Activated B cell treated with CpG ODN at 0.5 μM for 24 hours (primary cell): ENCODE results near the gene SLAMF6. TPM values are rescaled to one million over a fixed set of nuclear protein-coding genes. Genes with fewer than 3 reads are reported as not detected.

Experiments
- ATAC-seq: fragments of 200-7000 bp; cut with Tn5 transposase; one replicate; pipeline ENCODE4 v1.10.0; 2021; ENCODE audit warnings: low read depth, mild to moderate bottlenecking, moderate library complexity
- CTCF ChIA-PET: fragments of 350-600 bp; sonication (Branson Sonifier 250); formaldehyde crosslinking; loops from one replicate; lab custom pipeline; 2021; ENCODE audit warnings: antibody characterized with exemption; lab: Charles Lee
- POLR2A ChIA-PET: fragments of 350-600 bp; sonication (Branson Sonifier 250); formaldehyde crosslinking; loops from one replicate; lab custom pipeline; 2021; ENCODE audit warnings: antibody characterized with exemption; lab: Charles Lee
- DNase-seq: peaks from one replicate; pipeline ENCODE4 v3.0.0; 2022
- H3K27ac Mint-ChIP-seq: one replicate; pipeline ENCODE4 v1.8.0; 2020; ENCODE audit warnings: mixed read lengths
- H3K27me3 Mint-ChIP-seq: one replicate; pipeline ENCODE4 v1.8.0; 2021; ENCODE audit warnings: mixed read lengths
- H3K36me3 Mint-ChIP-seq: one replicate; pipeline ENCODE4 v1.8.0; 2021; ENCODE audit warnings: low read depth, mixed read lengths
- H3K4me1 Mint-ChIP-seq: one replicate; pipeline ENCODE4 v1.8.0; 2021; ENCODE audit warnings: mixed read lengths
- H3K4me3 Mint-ChIP-seq: one replicate; pipeline ENCODE4 v1.8.0; 2020; ENCODE audit warnings: mild to moderate bottlenecking, mixed read lengths
- H3K9me3 Mint-ChIP-seq: one replicate; pipeline ENCODE4 v1.8.0; 2020; ENCODE audit warnings: mixed read lengths
- intact Hi-C: fragments of 100-400 bp; cut with micrococcal nuclease; formaldehyde crosslinking; loops from one replicate; pipeline ENCODE4 v1.15.1; 2024
- total RNA-seq: library from RNA; stranded (reverse); gene quantifications from 2 replicates; pipeline ENCODE4 v1.2.3, GENCODE V29; 2022
- TF ChIP-seq, protein P1 (sequence below): fragments of 200-600 bp; IDR thresholded peaks from one replicate; pipeline ENCODE4 v1.8.0; 2022; ENCODE audit warnings: antibody characterized with exemption, mild to moderate bottlenecking

The SLAMF6 gene
- total RNA-seq, 1 donor from 2014 or later, result 31.2 TPM

DNA sequence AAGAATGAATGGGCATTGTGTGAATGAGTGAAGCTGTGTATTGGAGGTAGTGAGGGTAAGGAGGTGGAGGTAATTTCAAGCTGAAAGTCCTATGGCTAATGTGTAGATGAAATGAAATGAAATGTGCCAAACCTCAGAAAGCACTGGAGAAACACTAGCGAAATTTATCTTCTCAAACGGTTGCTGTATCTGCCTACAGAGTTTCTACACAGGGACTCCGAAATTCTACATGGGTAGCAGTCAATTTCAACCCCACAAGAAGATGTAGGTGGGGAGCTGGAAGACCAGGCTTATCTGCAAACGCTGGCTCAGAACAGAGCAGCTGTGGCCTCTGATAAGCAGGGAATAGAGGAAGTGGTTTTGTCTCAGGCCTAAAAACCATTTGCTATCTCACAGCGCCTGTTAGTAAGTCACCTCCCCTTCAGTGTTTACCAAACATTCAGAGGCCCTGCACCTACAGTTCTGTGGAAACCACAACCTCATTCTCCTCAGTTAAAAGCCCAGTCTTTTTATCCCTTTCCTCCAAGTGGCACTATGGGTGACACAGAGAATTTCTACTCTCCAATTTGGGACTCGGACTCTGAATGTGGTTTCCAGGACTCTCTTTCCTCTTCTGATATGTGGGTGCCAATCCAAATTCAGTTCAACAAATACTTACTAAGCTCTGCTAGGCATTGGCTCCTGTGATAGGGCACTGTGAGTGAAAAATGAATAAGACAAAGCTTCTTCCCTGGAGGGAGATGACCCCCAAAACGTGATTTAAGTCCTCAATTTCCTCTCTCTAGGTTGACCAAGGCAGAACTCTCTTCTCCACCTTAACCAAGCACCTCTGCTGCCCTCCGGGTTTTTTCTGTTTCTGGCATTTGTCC lies 17.2 kb upstream of the SLAMF6 start:
- H3K4me3 Mint-ChIP-seq, result peak overlapping the region; percentile 56
- peak; percentile 95 for ATAC-seq
- ChIA-PET POLR2A (interaction anchor here (0.8 to 2.9 kb wide), 15 partner anchors 9 to 108 kb away, joined by 3 to 24 read pairs (median 6); partner anchors contain the start of gene SLAMF6), CTCF (interaction anchor here (0.6 to 3.0 kb wide), 10 partner anchors 9 to 196 kb away, joined by 3 to 28 read pairs (median 4); partner anchors contain the start of gene SLAMF6)
- H3K9me3 Mint-ChIP-seq, result peaks cover 11% of the 10 kb centered on the region
- peaks cover 19% of the 10 kb centered on the region for H3K36me3 Mint-ChIP-seq
- TF ChIP-seq, protein P1, sequence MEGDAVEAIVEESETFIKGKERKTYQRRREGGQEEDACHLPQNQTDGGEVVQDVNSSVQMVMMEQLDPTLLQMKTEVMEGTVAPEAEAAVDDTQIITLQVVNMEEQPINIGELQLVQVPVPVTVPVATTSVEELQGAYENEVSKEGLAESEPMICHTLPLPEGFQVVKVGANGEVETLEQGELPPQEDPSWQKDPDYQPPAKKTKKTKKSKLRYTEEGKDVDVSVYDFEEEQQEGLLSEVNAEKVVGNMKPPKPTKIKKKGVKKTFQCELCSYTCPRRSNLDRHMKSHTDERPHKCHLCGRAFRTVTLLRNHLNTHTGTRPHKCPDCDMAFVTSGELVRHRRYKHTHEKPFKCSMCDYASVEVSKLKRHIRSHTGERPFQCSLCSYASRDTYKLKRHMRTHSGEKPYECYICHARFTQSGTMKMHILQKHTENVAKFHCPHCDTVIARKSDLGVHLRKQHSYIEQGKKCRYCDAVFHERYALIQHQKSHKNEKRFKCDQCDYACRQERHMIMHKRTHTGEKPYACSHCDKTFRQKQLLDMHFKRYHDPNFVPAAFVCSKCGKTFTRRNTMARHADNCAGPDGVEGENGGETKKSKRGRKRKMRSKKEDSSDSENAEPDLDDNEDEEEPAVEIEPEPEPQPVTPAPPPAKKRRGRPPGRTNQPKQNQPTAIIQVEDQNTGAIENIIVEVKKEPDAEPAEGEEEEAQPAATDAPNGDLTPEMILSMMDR, result no peak
- intact Hi-C loops, result loop anchor here (1.0 to 2.0 kb wide), 4 partner anchors 9 to 108 kb away; partner anchors contain the start of genes CD84 and SLAMF6
- DNase-seq, result no peak
- peaks cover 58% of the 10 kb centered on the region for H3K4me1 Mint-ChIP-seq
- H3K27me3 Mint-ChIP-seq, result no peaks in the 10 kb centered on the region
- H3K27ac Mint-ChIP-seq, result peak overlapping the region; percentile 96

DNA sequence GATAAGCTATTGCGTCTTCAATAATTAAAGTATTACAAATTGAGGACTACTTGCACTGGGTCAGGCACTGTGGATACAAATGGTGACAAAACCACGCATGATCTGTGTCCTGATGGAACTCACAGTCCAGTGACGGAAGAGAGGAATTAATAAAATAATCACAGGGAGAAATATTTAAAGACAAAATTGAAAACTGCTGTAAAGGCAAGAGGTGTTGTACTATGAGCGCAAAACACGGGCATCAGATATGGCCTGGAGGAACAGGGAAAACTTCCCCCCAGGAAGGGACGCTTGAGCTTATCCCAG lies 16.6 kb upstream of the SLAMF6 start:
- no peak for ATAC-seq
- H3K27ac Mint-ChIP-seq, result peak overlapping the region; percentile 96
- H3K4me1 Mint-ChIP-seq, result peaks cover 52% of the 10 kb centered on the region
- intact Hi-C loops, result no loop called here
- peaks cover 16% of the 10 kb centered on the region for H3K36me3 Mint-ChIP-seq
- peaks cover 15% of the 10 kb centered on the region for H3K9me3 Mint-ChIP-seq
- ChIA-PET POLR2A (interaction anchor here (0.6 to 2.9 kb wide), 15 partner anchors 9 to 108 kb away, joined by 3 to 24 read pairs (median 6); partner anchors contain the start of gene SLAMF6), CTCF (interaction anchor here (0.6 to 3.0 kb wide), 8 partner anchors 10 to 111 kb away, joined by 3 to 28 read pairs (median 5); partner anchors contain the start of gene SLAMF6)
- no peaks in the 10 kb centered on the region for H3K27me3 Mint-ChIP-seq
- H3K4me3 Mint-ChIP-seq, result peak overlapping the region; percentile 56
- DNase-seq, result no peak
- TF ChIP-seq, protein P1, result no peak

DNA sequence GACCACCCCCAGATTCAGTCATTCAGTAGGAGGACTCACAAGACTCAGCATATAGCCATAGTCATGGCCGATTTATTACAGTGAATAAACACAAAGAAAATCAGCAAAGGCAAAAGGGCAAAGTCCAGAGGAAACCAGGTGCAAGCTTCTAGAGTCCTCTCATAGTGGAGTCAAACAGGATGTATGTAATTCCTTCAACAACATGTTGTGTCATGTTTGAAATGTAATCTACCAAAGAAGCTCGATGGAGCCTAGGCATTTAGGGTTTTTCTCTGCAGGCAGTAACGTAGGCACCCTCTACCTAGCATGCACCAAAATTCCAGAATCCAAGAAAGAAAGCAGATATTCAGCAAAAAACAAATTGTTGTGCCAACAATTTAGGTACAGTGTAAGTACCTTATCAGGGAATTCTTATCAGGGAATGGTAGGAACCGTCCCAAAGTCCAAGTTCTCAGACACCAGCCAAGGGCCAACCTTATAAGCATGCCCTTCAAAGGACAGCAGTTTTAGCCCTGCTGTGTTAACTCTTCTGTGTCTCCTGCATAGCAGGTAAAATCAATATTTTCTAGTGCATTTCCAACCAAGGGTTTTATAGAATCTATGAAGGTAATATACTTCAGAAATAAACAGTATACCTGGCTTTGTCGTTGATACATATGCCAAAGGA lies 16.1 kb upstream of the SLAMF6 start:
- intact Hi-C loops, result no loop called here
- DNase-seq, result no peak
- TF ChIP-seq, protein P1, result no peak
- Mint-ChIP-seq H3K9me3 (peaks cover 15% of the 10 kb centered on the region), H3K4me1 (peaks cover 47% of the 10 kb centered on the region), H3K36me3 (peaks cover 16% of the 10 kb centered on the region), H3K4me3 (no peak overlapping the region), H3K27me3 (no peaks in the 10 kb centered on the region), H3K27ac (peak overlapping the region; percentile 96)
- ChIA-PET CTCF (interaction anchor here (1.0 to 3.0 kb wide), 4 partner anchors 16 to 110 kb away, joined by 3 to 28 read pairs (median 12); partner anchors contain the start of gene SLAMF6), POLR2A (interaction anchor here (0.6 to 2.9 kb wide), 12 partner anchors 10 to 107 kb away, joined by 3 to 24 read pairs (median 6); partner anchors contain the start of gene SLAMF6)
- no peak for ATAC-seq

DNA sequence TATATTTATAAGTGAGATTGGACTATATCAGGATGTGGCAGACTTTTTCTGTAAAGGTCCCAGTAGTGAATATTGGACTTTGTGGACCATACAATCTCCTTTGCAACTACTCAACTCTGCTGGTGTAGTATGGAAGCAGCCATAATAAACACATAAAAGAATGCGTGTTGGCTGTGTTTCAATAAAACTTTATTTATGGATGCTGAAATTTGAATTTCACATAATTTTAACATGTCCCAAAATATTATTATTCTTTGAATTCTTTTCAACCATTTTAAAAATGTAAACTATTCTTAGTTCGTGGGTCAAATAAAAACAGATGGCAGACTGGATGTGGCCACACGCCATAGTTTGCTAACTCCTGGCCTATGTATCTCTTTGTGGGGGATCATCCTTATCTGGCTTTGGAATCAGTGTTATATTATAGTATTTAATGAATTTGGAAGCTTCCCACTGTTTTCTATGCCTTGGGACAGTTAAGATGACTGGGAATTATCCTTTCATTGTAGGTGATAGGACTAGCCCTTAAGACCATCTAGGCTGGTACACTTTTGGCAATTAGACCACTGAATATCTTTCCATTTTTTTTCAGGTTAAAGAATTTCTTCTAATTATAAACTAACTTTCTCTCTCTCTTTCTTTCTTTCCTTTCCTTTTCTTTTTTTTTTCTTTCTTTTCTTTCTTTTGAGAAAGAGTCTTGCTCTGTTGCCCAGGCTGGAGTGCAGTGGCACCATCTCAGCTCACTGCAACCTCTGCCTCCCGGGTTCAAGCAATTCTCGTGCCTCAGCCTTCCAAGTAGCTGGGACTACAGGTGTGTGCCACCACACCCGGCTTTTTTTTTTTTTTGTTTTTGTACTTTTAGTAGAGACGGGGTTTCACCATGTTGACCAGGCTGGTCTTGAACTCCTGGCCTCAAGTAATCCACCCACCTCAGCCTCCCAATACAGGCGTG lies 14.9 kb upstream of the SLAMF6 start:
- peaks cover 15% of the 10 kb centered on the region for H3K9me3 Mint-ChIP-seq
- TF ChIP-seq, protein P1, result no peak
- H3K4me3 Mint-ChIP-seq, result no peak overlapping the region
- peaks cover 41% of the 10 kb centered on the region for H3K4me1 Mint-ChIP-seq
- ChIA-PET POLR2A (interaction anchor here (0.7 kb wide), 3 partner anchors 9 to 174 kb away, joined by 3 to 4 read pairs (median 3); partner anchors contain the start of gene CD48), CTCF (interaction anchor here (0.9 to 2.8 kb wide), 2 partner anchors 11 to 109 kb away, joined by 3 to 10 read pairs; no protein-coding TSS in a partner anchor)
- H3K27ac Mint-ChIP-seq, result no peak overlapping the region
- ATAC-seq (no peak), DNase-seq (no peak)
- intact Hi-C loops, result no loop called here
- H3K36me3 Mint-ChIP-seq, result peaks cover 16% of the 10 kb centered on the region
- H3K27me3 Mint-ChIP-seq, result no peaks in the 10 kb centered on the region
